Body of pancreas (tissue), 4 donors: Measurements from ENCODE around the gene TMTC2.

Experiments used
- CTCF ChIP-seq, 7 experiments: fragments of 450-650 bp in 4 of 7; fragments of 200-600 bp in 3 of 7; sonication (generic) in 3 of 7; IDR thresholded peaks; one replicate each; pipeline ENCODE4 v1.5.1; 2016 to 2019; ENCODE audit warnings: antibody characterized with exemption in 7 of 7
- POLR2A ChIP-seq, 3 donors: fragments of 450-650 bp; IDR thresholded peaks; one replicate each; pipeline ENCODE4 v1.6.1; 2016; ENCODE audit warnings: antibody characterized with exemption in 3 of 3, mild to moderate bottlenecking in 2 of 3

- TF ChIP-seq CTCF (IDR thresholded peaks at IDR 0.05) (no peak), POLR2A (IDR thresholded peaks at IDR 0.05) (no peak)
Measured at GRCh38 chr12:82912406-82912805, 225.7 kb downstream of the TMTC2 start.
